BLaER1 (cell line): Measurements from ENCODE around the gene PRF1.
"Not testable (repeated sequence)": the region's sequence is repeated elsewhere in the genome, so short reads cannot be mapped to it uniquely, and the experiment has no call there.

Experiments
- H3K27ac ChIP-seq: shearing (Covaris generic); formaldehyde crosslinking; 2 replicates; pipeline ENCODE4 v1.8.1; 2022
- H3K27me3 ChIP-seq: shearing (Covaris generic); formaldehyde crosslinking; 2 replicates; pipeline ENCODE4 v1.8.1; 2022
- H3K36me3 ChIP-seq: shearing (Covaris generic); formaldehyde crosslinking; 2 replicates; pipeline ENCODE4 v1.8.1; 2022
- H3K4me1 ChIP-seq: shearing (Covaris generic); formaldehyde crosslinking; 2 replicates; pipeline ENCODE4 v1.8.1; 2022
- H3K4me2 ChIP-seq: shearing (Covaris generic); formaldehyde crosslinking; 2 replicates; pipeline ENCODE4 v1.8.1; 2022
- H3K4me3 ChIP-seq: shearing (Covaris generic); formaldehyde crosslinking; 2 replicates; pipeline ENCODE4 v1.8.1; 2022
- H3K9ac ChIP-seq: shearing (Covaris generic); formaldehyde crosslinking; 2 replicates; pipeline ENCODE4 v1.8.1; 2022
- H3K9me3 ChIP-seq: shearing (Covaris generic); formaldehyde crosslinking; 2 replicates; pipeline ENCODE4 v1.8.1; 2022
- H4K20me1 ChIP-seq: shearing (Covaris generic); formaldehyde crosslinking; 2 replicates; pipeline ENCODE4 v1.8.1; 2022
- Cebpa-rat ChIP-seq: shearing (Covaris generic); IDR thresholded peaks from 2 replicates; pipeline ENCODE4 v1.8.1; 2022

The PRF1 gene

DNA sequence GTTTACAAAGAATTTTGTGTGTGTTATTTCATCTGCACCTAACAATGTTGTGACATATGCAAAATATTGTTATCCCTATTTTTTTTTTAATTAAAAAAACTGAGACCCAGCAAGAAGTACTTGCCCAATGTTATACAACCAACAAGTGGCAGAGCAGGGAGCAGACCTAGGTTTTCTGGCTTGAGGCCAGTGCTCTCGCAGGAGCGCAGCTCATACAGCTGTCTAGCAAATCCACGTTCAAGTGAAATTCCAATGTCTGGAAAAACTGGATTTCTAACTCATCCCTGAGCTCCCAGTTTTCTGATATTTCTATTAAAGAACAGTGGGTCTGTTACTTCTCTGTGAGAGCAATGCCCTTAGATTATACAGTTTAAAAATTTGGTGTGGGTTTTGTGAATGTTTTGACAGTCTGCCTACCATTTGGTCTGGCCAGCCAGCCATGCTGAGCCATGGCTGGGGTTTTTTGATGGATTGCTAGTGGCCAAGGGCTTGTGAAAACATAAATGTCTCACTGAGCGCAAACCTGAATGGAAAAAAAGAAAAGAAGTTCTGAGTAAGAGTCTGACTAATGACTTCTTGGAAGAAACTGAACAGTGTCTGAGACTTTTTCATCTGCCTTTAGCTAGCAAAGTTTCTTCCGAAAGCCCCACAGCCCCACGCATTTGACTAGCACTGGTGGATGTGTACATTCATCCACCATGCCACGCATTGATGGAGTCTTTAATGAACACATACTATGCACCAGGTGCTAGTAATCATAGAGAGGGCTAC lies 15.4 kb upstream of the PRF1 start:
- Histone ChIP-seq H3K36me3 (no peaks in the 10 kb centered on the region), H3K9me3 (peaks cover 26% of the 10 kb centered on the region), H3K27ac (no peak overlapping the region), H4K20me1 (no peaks in the 10 kb centered on the region), H3K4me1 (0 out of 2 replicates have a peak, but pooled peaks cover 2% of the 10 kb centered on the region), H3K4me2 (no peak overlapping the region), H3K9ac (no peak overlapping the region), H3K4me3 (no peak overlapping the region), H3K27me3 (no peaks in the 10 kb centered on the region)
- no peak for TF ChIP-seq Cebpa-rat

DNA sequence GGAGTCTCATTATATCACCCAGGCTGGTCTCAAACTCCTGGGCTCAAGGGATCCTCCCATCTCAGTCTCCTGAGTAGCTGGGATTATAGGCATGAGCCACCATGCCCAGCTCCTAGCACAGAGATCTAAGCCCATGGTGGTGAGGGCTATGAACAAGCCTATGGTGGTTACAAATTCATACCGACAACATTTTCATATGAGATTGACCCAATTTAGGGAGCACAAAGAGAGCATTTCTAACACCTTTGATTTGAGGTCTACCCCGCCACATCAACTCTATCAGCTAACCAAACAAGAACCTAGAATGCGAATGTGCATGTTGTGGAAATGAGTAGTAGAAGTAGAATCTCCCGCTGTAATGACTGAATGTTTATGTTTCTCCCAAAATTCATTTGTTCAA lies 14.2 kb upstream of the PRF1 start:
- Histone ChIP-seq H3K27ac (no peak overlapping the region), H3K4me3 (no peak overlapping the region), H3K36me3 (no peaks in the 10 kb centered on the region), H3K4me2 (no peak overlapping the region), H3K4me1 (no peaks in the 10 kb centered on the region), H3K9me3 (peaks cover 18% of the 10 kb centered on the region), H4K20me1 (no peaks in the 10 kb centered on the region), H3K9ac (no peak overlapping the region), H3K27me3 (no peaks in the 10 kb centered on the region)
- TF ChIP-seq Cebpa-rat, result no peak

DNA sequence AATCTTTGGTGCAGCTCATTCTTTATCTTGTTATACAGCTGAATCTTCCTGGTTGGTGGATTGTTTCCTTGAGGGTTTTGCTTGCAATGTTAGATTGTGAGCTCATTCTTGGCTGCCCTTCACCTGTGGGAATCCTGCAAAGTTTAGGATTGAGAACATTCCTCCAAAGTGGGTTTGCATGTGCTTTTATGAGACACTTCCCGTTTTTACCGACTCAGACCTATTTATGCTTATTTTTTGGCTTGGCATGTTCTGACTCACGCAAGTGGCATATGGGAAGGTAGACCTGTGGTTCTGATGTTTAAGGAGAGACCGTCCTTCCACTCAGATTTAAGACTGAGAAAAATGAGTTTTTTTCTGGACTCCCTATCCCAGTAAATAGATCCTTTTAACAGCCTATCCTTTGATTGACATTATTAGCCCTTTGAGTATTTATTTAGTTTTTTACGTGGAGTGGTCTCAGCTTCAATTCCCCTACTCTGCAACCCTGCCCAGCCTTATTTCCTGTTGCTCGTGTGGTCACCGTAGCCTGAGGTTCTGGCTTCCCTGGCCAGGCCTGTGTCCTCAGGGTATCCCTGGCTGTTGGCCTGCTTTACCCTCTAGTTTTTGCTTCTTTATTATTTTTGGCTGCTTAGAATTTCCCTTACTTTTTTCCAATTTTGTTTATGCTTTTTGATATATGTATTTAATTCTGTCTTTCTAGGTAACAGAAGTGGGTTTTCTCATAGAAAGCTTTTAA lies 13.4 kb upstream of the PRF1 start:
- no peak overlapping the region for H3K4me2 ChIP-seq
- no peaks in the 10 kb centered on the region for H3K4me1 ChIP-seq
- H3K4me3 ChIP-seq, result no peak overlapping the region
- peaks cover 18% of the 10 kb centered on the region for H3K9me3 ChIP-seq
- no peaks in the 10 kb centered on the region for H4K20me1 ChIP-seq
- no peak for TF ChIP-seq Cebpa-rat
- H3K36me3 ChIP-seq, result no peaks in the 10 kb centered on the region
- H3K27me3 ChIP-seq, result no peaks in the 10 kb centered on the region
- no peak overlapping the region for H3K9ac ChIP-seq
- H3K27ac ChIP-seq, result no peak overlapping the region

DNA sequence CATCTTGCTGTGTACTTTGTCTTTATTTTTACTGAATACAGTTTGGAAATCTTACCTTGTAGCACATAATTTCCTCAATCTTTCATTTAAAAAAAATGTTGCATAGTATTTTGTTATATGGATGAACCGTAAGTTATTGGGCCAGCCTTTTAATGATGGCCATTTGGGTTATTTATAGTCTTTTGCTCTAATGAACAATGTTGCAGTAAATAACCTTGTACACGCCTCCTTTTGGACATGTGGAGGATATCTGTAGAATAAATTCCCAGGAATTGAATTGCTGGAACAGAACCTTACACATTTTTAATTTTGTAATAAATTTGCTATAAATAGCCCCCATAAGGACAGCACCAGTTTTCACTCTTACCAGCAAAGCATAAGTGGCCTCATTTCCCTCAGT lies 12.7 kb upstream of the PRF1 start:
- H4K20me1 ChIP-seq, result no peaks in the 10 kb centered on the region
- H3K4me2 ChIP-seq, result no peak overlapping the region
- H3K36me3 ChIP-seq, result no peaks in the 10 kb centered on the region
- no peaks in the 10 kb centered on the region for H3K27me3 ChIP-seq
- H3K9me3 ChIP-seq, result peaks cover 12% of the 10 kb centered on the region
- H3K4me3 ChIP-seq, result no peak overlapping the region
- no peak overlapping the region for H3K27ac ChIP-seq
- no peak for TF ChIP-seq Cebpa-rat
- no peaks in the 10 kb centered on the region for H3K4me1 ChIP-seq
- no peak overlapping the region for H3K9ac ChIP-seq

DNA sequence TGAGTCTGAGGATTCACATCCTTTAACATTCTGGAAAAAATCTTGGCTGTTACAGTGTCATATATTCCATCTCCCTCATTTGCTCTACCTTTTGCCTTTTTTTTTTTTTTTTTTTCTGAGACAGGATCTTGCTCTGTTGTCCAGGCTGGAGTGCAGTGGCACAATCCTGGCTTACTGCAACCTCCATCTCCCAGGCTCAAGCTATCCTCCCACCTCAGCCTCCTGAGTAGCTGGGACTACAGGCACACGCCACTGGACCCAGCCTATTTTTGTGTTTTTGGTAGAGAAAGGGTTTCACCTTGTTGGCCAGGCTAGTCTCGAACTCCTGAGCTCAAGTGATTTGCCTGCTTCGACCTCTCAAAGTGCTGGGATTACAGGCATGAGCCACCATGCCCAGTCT lies 11.8 kb upstream of the PRF1 start:
- not testable (repeated sequence) for H3K27me3 ChIP-seq, H3K4me1 ChIP-seq, H4K20me1 ChIP-seq, H3K9ac ChIP-seq, H3K9me3 ChIP-seq, H3K36me3 ChIP-seq, H3K4me3 ChIP-seq, H3K27ac ChIP-seq, H3K4me2 ChIP-seq

DNA sequence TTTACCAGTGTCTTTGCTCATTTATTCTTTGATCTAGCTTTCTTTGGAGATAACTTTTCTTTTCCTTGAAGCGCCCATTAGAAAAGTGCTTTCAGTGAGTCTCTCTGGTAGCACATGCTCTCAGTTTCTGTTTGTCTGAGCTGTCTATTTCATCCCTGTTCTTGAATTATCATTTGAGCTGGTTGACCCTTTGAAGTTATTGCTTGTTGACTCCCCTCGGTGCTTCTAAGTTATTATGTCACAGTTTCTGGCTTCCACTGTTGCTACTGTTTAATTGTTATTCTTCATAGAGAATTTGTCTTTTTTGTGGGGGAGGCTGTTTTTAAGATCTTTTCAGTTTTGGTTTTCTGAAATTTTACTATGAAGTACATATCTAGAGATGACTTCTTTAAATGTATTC lies 11.4 kb upstream of the PRF1 start:
- Histone ChIP-seq H3K4me1 (no peaks in the 10 kb centered on the region), H3K9me3 (peaks cover 5% of the 10 kb centered on the region; the same call in 1 of the 2 replicates), H3K27ac (no peak overlapping the region), H3K9ac (no peak overlapping the region), H3K27me3 (no peaks in the 10 kb centered on the region), H3K36me3 (no peaks in the 10 kb centered on the region), H3K4me2 (no peak overlapping the region), H3K4me3 (no peak overlapping the region), H4K20me1 (no peaks in the 10 kb centered on the region)
- TF ChIP-seq Cebpa-rat, result no peak

DNA sequence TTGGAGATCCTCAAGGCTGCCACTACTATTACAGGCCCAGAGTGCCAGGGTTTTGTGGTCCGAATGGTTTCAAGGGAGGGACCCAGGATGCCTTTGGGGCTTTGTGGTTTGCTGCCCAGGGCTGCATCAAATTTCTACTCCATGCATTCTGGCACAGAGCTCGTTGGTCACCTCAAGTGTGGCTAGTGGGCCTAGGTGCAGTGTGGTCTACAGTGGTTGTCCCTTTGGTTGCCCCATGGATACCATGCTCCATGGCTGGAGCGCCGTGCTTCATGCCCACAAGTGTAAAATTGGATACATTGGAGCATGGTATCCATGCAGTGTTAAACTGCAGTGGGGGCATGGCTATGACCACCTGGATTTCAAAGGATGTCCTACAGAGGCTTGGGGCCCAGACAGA lies 5.4 kb upstream of the PRF1 start:
- Histone ChIP-seq H4K20me1 (no peaks in the 10 kb centered on the region), H3K4me2 (no peak overlapping the region), H3K27me3 (no peaks in the 10 kb centered on the region), H3K9me3 (no peaks in the 10 kb centered on the region), H3K9ac (no peak overlapping the region), H3K4me3 (no peak overlapping the region), H3K27ac (no peak overlapping the region), H3K4me1 (peaks cover 10% of the 10 kb centered on the region), H3K36me3 (no peaks in the 10 kb centered on the region)
- TF ChIP-seq Cebpa-rat, result no peak

DNA sequence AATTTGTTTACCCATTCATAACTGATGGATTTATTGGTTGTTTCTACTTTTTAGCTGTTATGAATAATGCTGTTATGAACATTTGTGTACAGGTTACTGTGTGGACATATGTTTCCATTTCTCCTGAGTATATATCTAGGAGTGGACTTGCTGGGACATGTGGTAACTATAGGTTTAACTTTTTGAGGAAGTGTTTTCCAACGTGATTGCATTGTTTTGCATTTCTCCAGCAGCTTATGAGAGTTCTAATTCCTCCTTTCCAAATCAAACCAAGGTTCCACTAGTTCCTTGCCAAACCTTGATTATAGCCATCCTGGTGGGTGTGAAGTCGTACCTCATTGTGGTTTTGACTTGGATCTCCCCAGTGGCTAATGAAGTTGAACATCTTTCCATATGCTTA lies 2.6 kb upstream of the PRF1 start:
- no peak overlapping the region for H3K9ac ChIP-seq
- H3K4me1 ChIP-seq, result peaks cover 22% of the 10 kb centered on the region
- H4K20me1 ChIP-seq, result no peaks in the 10 kb centered on the region
- H3K27me3 ChIP-seq, result no peaks in the 10 kb centered on the region
- no peaks in the 10 kb centered on the region for H3K9me3 ChIP-seq
- no peak overlapping the region for H3K4me2 ChIP-seq
- H3K4me3 ChIP-seq, result no peak overlapping the region
- no peaks in the 10 kb centered on the region for H3K36me3 ChIP-seq
- no peak for TF ChIP-seq Cebpa-rat
- H3K27ac ChIP-seq, result no peak overlapping the region

DNA sequence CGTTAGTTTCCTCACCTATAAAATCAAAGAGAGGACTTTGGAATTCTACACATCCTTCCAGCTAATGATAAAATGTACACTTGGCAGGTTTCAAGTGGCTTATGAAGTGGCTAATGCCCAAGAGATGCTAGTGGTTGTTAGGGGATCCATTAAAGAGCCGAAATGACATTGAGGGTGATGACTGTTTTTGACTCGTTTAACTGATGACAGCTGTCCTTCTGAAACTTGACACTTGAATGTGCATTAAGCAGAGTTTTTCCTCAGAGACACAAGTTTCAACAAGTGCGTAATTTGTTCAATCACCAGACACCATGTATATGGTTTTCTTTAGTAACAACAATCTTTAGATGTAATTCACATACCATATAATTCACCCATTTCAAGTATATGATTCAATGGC lies 1.6 kb upstream of the PRF1 start:
- peaks cover 27% of the 10 kb centered on the region for H3K4me1 ChIP-seq
- H3K4me2 ChIP-seq, result no peak overlapping the region
- H4K20me1 ChIP-seq, result no peaks in the 10 kb centered on the region
- H3K9ac ChIP-seq, result no peak overlapping the region
- no peaks in the 10 kb centered on the region for H3K27me3 ChIP-seq
- no peak overlapping the region for H3K27ac ChIP-seq
- no peaks in the 10 kb centered on the region for H3K36me3 ChIP-seq
- no peak for TF ChIP-seq Cebpa-rat
- H3K4me3 ChIP-seq, result no peak overlapping the region
- H3K9me3 ChIP-seq, result no peaks in the 10 kb centered on the region

DNA sequence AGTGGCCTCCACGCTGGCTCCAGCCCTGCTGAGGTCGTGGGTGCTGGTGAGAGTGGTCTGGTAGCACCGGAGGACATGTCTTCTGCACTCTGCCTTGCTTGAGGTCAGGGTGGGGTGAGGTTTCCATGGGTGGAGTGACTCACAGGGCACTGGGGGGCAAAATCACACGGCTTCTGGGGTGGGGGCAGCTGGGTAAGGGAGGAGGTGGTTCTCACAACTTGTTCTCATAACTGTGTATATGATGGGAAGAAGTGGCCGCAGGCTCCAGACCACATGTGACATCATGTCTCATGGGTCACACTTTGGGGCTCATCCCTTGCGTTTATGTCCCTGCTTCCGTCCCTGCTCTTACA lies 884 bp upstream of the PRF1 start:
- H3K4me3 ChIP-seq, result no peak overlapping the region

More for the DNA sequence above, 884 bp upstream of the PRF1 start:
- no peak overlapping the region for H3K9ac ChIP-seq
- H3K4me2 ChIP-seq, result peak overlapping the region; percentile 68
- no peak for TF ChIP-seq Cebpa-rat
- H3K27ac ChIP-seq, result peak overlapping the region; percentile 23; the same call in 1 of the 2 replicates
- H3K4me1 ChIP-seq, result peaks cover 34% of the 10 kb centered on the region
- H3K27me3 ChIP-seq, result no peaks in the 10 kb centered on the region
- no peaks in the 10 kb centered on the region for H4K20me1 ChIP-seq
- H3K9me3 ChIP-seq, result no peaks in the 10 kb centered on the region
- no peaks in the 10 kb centered on the region for H3K36me3 ChIP-seq
